Gastrocnemius medialis (tissue), 4 donors: ENCODE measurements around the gene FGF21. TPM values are rescaled to one million over a fixed set of nuclear protein-coding genes. Genes with fewer than 3 reads are reported as not detected.

ENCODE experiments used
- ATAC-seq, 2 donors: fragments of 150-250 bp; one replicate each; pipeline ENCODE4 v1.9.1; 2016
- DNase-seq, 2 donors: peaks; one replicate each; pipeline ENCODE4 v3.0.0-alpha.2; 2019
- H3K27ac ChIP-seq, 4 donors: fragments of 200-600 bp; sonication (generic); 1 replicate in 1 of 4; 2 replicates in 3 of 4; pipeline ENCODE4 v1.5.1; 2016 to 2018; ENCODE audit warnings: mild to moderate bottlenecking in 2 of 4, moderate library complexity in 1 of 4
- H3K27me3 ChIP-seq, 3 donors: fragments of 200-600 bp; sonication (generic) in 2 of 3; 1 replicate in 1 of 3; 2 replicates in 2 of 3; pipeline versions ENCODE4 v1.5.1 to v1.6.0; 2016 to 2019; ENCODE audit warnings: mild to moderate bottlenecking in 1 of 3, moderate library complexity in 1 of 3
- H3K36me3 ChIP-seq, 2 donors: fragments of 200-600 bp; sonication (generic) in 1 of 2; one replicate each; pipeline ENCODE4 v1.5.1; 2017 to 2018
- H3K4me1 ChIP-seq, 2 donors: fragments of 200-600 bp; sonication (generic) in 1 of 2; one replicate each; pipeline ENCODE4 v1.5.1; 2016 to 2017; ENCODE audit warnings: mild to moderate bottlenecking in 2 of 2
- H3K4me3 ChIP-seq, 4 donors: fragments of 200-600 bp; sonication (generic) in 3 of 4; 1 replicate in 1 of 4; 2 replicates in 3 of 4; pipeline ENCODE4 v1.5.1; 2016 to 2019; ENCODE audit warnings: mild to moderate bottlenecking in 2 of 4
- H3K9me3 ChIP-seq, 3 donors: fragments of 200-600 bp; sonication (generic) in 2 of 3; 1 replicate in 1 of 3; 2 replicates in 2 of 3; pipeline ENCODE4 v1.5.1; 2016 to 2019
- POLR2A ChIP-seq, 2 donors: fragments of 450-650 bp; IDR thresholded peaks; one replicate each; pipeline ENCODE4 v1.6.1; 2017; ENCODE audit warnings: antibody characterized with exemption in 2 of 2, mild to moderate bottlenecking in 2 of 2, moderate library complexity in 2 of 2
- in situ Hi-C, 4 donors: fragments of 200-750 bp; cut with MboI; loops; one replicate each; pipeline versions ENCODE4 v1.15.0 to v1.8.0; 2017; ENCODE audit warnings: low sequenced_read_pairs in 4 of 4
- intact Hi-C: fragments of 100-400 bp; cut with DNase I; formaldehyde crosslinking; loops from one replicate; pipeline ENCODE4 v1.15.1; 2023; ENCODE audit warnings: low total_unique reads
- total RNA-seq, 4 donors: library from RNA; depleted of rRNA; stranded (reverse); fragments of >200 nt; gene quantifications; one replicate each; pipeline versions ENCODE4 v1.1.0 to v1.2.3, GENCODE V29; 2016
- TF ChIP-seq, protein P1 (sequence below), 5 experiments: fragments of 450-650 bp in 3 of 5; fragments of 200-600 bp in 2 of 5; sonication (generic) in 2 of 5; IDR thresholded peaks in 4 of 5; conservative IDR thresholded peaks in 1 of 5; 1 replicate in 4 of 5; 2 replicates in 1 of 5; pipeline ENCODE4 v1.5.1; 2016 to 2019; ENCODE audit warnings: antibody characterized with exemption in 5 of 5, mild to moderate bottlenecking in 3 of 5, moderate library complexity in 3 of 5

Gene FGF21
- total RNA-seq, 4 donors from 2014 or later, result not detected

DNA sequence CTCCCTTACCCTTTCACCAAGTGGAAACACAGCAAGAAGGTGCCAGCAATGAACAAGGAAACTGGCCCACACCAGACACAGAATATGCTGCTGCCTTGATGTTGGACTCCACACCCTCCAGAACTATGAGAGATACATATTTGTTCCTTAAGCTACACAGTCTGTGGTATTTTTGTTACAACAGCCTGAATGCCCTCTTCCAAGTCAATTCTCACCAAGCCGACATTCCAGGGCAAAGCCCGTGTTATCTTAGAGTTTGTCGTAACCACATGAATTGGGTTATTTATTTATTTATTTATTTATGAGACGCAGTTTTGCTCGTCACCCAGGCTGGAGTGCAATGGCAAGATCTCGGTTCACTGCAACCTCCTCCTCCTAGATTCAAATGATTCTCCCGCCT lies 14.9 kb downstream of the FGF21 start:
- in situ Hi-C loops, result no loop called here
- Histone ChIP-seq H3K4me1 (peaks cover 26 to 27% of the 10 kb centered on the region in 2 donors), H3K9me3 (no peaks in the 10 kb centered on the region), H3K36me3 (no peaks in the 10 kb centered on the region), H3K4me3 (no peak overlapping the region), H3K27me3 (no peaks in the 10 kb centered on the region), H3K27ac (peak overlapping the region; percentile 88 to 96 (median 92))
- intact Hi-C loops, result no loop called here
- no peak for TF ChIP-seq POLR2A (IDR thresholded peaks at IDR 0.05)
- TF ChIP-seq, protein P1, sequence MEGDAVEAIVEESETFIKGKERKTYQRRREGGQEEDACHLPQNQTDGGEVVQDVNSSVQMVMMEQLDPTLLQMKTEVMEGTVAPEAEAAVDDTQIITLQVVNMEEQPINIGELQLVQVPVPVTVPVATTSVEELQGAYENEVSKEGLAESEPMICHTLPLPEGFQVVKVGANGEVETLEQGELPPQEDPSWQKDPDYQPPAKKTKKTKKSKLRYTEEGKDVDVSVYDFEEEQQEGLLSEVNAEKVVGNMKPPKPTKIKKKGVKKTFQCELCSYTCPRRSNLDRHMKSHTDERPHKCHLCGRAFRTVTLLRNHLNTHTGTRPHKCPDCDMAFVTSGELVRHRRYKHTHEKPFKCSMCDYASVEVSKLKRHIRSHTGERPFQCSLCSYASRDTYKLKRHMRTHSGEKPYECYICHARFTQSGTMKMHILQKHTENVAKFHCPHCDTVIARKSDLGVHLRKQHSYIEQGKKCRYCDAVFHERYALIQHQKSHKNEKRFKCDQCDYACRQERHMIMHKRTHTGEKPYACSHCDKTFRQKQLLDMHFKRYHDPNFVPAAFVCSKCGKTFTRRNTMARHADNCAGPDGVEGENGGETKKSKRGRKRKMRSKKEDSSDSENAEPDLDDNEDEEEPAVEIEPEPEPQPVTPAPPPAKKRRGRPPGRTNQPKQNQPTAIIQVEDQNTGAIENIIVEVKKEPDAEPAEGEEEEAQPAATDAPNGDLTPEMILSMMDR (IDR thresholded peaks at IDR 0.05 in 4 of 5, conservative IDR thresholded peaks at IDR 0.05 in 1 of 5), result no peak
- ATAC-seq (no peak), DNase-seq (no peak)

DNA sequence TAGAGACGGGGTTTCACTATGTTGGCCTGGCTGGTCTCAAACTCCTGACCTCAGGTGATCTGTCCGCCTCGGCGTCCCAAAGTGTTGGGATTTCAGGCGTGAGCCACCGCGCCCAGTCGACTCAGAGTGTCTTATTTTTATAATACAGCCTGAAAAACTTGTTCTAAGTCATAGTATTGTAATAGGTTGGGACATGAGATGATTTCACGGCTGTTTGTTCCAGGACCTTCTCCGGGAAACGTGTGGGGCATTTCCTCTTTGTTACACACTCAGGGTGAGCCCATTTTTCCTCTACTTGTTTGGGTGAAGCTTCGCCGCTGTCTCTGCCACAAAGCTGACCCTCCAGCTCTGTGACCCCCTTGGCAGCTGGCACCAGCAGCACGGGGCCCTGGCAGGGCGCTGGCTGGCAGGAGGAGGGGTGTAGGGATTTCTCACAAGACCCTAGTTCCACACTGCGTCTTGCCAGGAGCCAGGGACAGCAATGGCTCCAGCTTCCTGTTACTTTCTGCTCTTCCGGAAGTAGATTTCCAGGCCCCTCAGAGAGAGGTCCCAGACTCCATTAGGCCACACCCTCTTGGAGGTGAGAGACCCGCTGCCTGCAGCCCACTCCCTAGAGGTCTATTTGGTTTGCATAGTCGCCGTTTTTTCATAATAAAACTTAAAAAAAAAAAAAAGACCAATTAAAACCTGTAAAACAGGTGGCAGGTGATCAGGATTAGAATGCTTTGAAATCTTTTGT lies 15.6 kb downstream of the FGF21 start:
- ATAC-seq (no peak), DNase-seq (no peak)
- Histone ChIP-seq H3K4me1 (peaks cover 26 to 27% of the 10 kb centered on the region in 2 donors), H3K27me3 (no peaks in the 10 kb centered on the region), H3K9me3 (no peaks in the 10 kb centered on the region), H3K4me3 (no peak overlapping the region), H3K36me3 (no peaks in the 10 kb centered on the region), H3K27ac (peak overlapping the region; percentile 88 to 96 (median 92))
- intact Hi-C loops (no loop called here), in situ Hi-C loops (no loop called here)
- TF ChIP-seq POLR2A (IDR thresholded peaks at IDR 0.05), result no peak
- TF ChIP-seq, protein P1 (IDR thresholded peaks at IDR 0.05 in 4 of 5, conservative IDR thresholded peaks at IDR 0.05 in 1 of 5), result no peak

DNA sequence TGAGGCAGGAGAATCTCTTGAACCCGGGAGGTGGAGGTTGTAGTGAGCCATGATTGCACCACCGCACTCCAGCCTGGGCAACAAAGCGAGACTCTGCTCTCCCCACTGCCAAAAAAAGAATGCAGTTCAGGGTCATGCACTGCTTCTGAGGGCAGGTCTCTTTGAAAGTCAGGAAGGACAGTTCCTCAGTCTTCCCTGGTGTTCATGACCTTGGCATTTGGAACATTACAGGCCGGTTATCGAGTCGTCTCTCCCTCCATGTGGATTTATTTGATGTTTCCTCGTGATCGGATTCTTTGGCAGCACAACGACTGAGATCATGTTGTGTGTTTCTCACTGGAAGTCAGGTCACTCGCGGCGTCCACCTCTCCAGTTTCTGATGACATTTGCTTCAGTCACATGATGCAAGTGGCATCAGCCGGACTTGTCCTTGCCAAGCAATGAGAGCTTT lies 17.2 kb downstream of the FGF21 start:
- intact Hi-C loops (loop anchor here (2.0 kb wide), 1 partner anchor 46 kb away; no protein-coding TSS in a partner anchor), in situ Hi-C loops (no loop called here)
- DNase-seq, result peak; percentile 95 to 97
- peak overlapping the region; percentile 88 to 96 (median 92) for H3K27ac ChIP-seq
- H3K4me3 ChIP-seq, result no peak overlapping the region
- peaks cover 26 to 27% of the 10 kb centered on the region in 2 donors for H3K4me1 ChIP-seq
- no peaks in the 10 kb centered on the region for H3K9me3 ChIP-seq
- ATAC-seq, result peak; percentile 88 to 90
- H3K36me3 ChIP-seq, result no peaks in the 10 kb centered on the region
- no peaks in the 10 kb centered on the region for H3K27me3 ChIP-seq
- TF ChIP-seq, protein P1 (IDR thresholded peaks at IDR 0.05 in 4 of 5, conservative IDR thresholded peaks at IDR 0.05 in 1 of 5), result no peak
- no peak for TF ChIP-seq POLR2A (IDR thresholded peaks at IDR 0.05)

DNA sequence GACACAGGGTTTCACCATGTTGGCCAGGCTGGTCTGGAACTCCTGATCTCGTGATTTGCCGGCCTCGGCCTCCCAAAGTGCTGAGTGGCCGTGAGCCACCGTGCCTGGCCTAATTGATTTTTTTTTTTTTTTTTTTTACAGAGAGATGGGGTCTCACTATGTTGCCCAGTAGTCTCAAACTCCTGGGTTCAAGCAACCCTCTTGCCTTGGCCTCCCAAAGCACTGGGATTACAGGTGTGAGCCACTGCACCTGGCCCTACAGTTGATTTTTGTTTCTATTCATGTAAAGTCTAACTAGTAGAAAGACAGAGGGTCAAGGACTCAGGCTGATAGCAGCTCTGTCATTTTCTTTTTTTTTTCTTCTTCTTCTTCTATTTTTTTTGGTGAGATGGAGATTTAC lies 21.8 kb downstream of the FGF21 start:
- no peak for ATAC-seq
- H3K4me1 ChIP-seq, result peaks cover 10 to 16% of the 10 kb centered on the region in 2 donors

More for the DNA sequence above, 21.8 kb downstream of the FGF21 start:
- Histone ChIP-seq H3K9me3 (no peaks in the 10 kb centered on the region), H3K27ac (no peak overlapping the region), H3K4me3 (no peak overlapping the region), H3K36me3 (no peaks in the 10 kb centered on the region), H3K27me3 (no peaks in the 10 kb centered on the region)
- TF ChIP-seq, protein P1 (IDR thresholded peaks at IDR 0.05 in 4 of 5, conservative IDR thresholded peaks at IDR 0.05 in 1 of 5), result no peak
- TF ChIP-seq POLR2A (IDR thresholded peaks at IDR 0.05), result no peak
- in situ Hi-C loops (no loop called here), intact Hi-C loops (no loop called here)
- DNase-seq, result no peak
